ENCODE results near the gene FLNC.

Gene FLNC

GRCh38 chr7:128799451-128799850, 30.8 kb upstream of the FLNC start:
- WGBS (ENCODE audit: extremely low coverage, insufficient coverage, low lambda C conversion rate): no CpG with 5 or more reads among the region's 2 CpGs
- Histone ChIP-seq H3K27ac (ENCODE audit: low read depth, low read length) (no peak overlapping the region), H3K4me1 (ENCODE audit: control insufficient read depth, low read depth, low read length) (no peaks in the 10 kb centered on the region), H3K23ac (ENCODE audit: low read length) (no peak overlapping the region), H2BK15ac (replicated peaks; ENCODE audit: low read depth) (no peak overlapping the region), H3K79me1 (ENCODE audit: low read length) (no peaks in the 10 kb centered on the region), H3K56ac (ENCODE audit: low read length) (no peak overlapping the region), H3K27me3 (ENCODE audit: insufficient read depth, low read length, poor library complexity) (no peaks in the 10 kb centered on the region), H3K4ac (ENCODE audit: low read depth, low read length) (no peak overlapping the region), H2BK120ac (ENCODE audit: low read depth, low read length) (no peak overlapping the region), H4K5ac (ENCODE audit: low read length) (no peak overlapping the region), H2BK5ac (ENCODE audit: low read length) (no peak overlapping the region), H3K4me3 (ENCODE audit: low read length) (no peak overlapping the region), H3K4me2 (ENCODE audit: low read length) (no peak overlapping the region), H3K18ac (ENCODE audit: low read length) (no peak overlapping the region), H4K8ac (ENCODE audit: low read depth, low read length) (no peak overlapping the region), H3K79me2 (ENCODE audit: control insufficient read depth, insufficient read depth, low read length) (no peaks in the 10 kb centered on the region), H2AK5ac (ENCODE audit: low read length) (no peak overlapping the region), H3K36me3 (ENCODE audit: control insufficient read depth, insufficient read depth, low read length) (no peaks in the 10 kb centered on the region), H3K9ac (ENCODE audit: low read length) (no peak overlapping the region)
- no peak for DNase-seq

- no peak overlapping the region for H3K9ac ChIP-seq (ENCODE audit: low read length)
- H3K27me3 ChIP-seq (ENCODE audit: insufficient read depth, low read length, poor library complexity): no peaks in the 10 kb centered on the region
- no CpG with 5 or more reads among the region's 3 CpGs for WGBS (ENCODE audit: extremely low coverage, insufficient coverage, low lambda C conversion rate)
- no peaks in the 10 kb centered on the region for H3K4me1 ChIP-seq (ENCODE audit: control insufficient read depth, low read depth, low read length)
- no peak overlapping the region for H3K18ac ChIP-seq (ENCODE audit: low read length)
- DNase-seq: no peak
- no peak overlapping the region for H4K5ac ChIP-seq (ENCODE audit: low read length)
- no peak overlapping the region for H4K8ac ChIP-seq (ENCODE audit: low read depth, low read length)
- H3K79me1 ChIP-seq (ENCODE audit: low read length): no peaks in the 10 kb centered on the region
- no peak overlapping the region for H3K4me2 ChIP-seq (ENCODE audit: low read length)
- H3K56ac ChIP-seq (ENCODE audit: low read length): no peak overlapping the region
- H2BK5ac ChIP-seq (ENCODE audit: low read length): no peak overlapping the region
- no peak overlapping the region for H3K27ac ChIP-seq (ENCODE audit: low read depth, low read length)
- no peak overlapping the region for H2BK120ac ChIP-seq (ENCODE audit: low read depth, low read length)
- no peak overlapping the region for H3K23ac ChIP-seq (ENCODE audit: low read length)
- no peaks in the 10 kb centered on the region for H3K36me3 ChIP-seq (ENCODE audit: control insufficient read depth, insufficient read depth, low read length)
- H3K4me3 ChIP-seq (ENCODE audit: low read length): no peak overlapping the region
- H3K4ac ChIP-seq (ENCODE audit: low read depth, low read length): no peak overlapping the region
- H2AK5ac ChIP-seq (ENCODE audit: low read length): no peak overlapping the region
- H3K79me2 ChIP-seq (ENCODE audit: control insufficient read depth, insufficient read depth, low read length): no peaks in the 10 kb centered on the region
- H2BK15ac ChIP-seq (replicated peaks; ENCODE audit: low read depth): no peak overlapping the region
Observed at GRCh38 chr7:128800567-128800966, 29.6 kb upstream of the FLNC start.

- no peak overlapping the region for H4K5ac ChIP-seq (ENCODE audit: low read length)
- no peak overlapping the region for H2BK15ac ChIP-seq (replicated peaks; ENCODE audit: low read depth)
- no peak overlapping the region for H4K8ac ChIP-seq (ENCODE audit: low read depth, low read length)
- H3K23ac ChIP-seq (ENCODE audit: low read length): no peak overlapping the region
- no peaks in the 10 kb centered on the region for H3K79me1 ChIP-seq (ENCODE audit: low read length)
- H2BK5ac ChIP-seq (ENCODE audit: low read length): no peak overlapping the region
- no peak for DNase-seq
- no peak overlapping the region for H3K27ac ChIP-seq (ENCODE audit: low read depth, low read length)
- H2BK120ac ChIP-seq (ENCODE audit: low read depth, low read length): no peak overlapping the region
- no CpG with 5 or more reads among the region's 9 CpGs for WGBS (ENCODE audit: extremely low coverage, insufficient coverage, low lambda C conversion rate)
- peaks cover 2% of the 10 kb centered on the region for H3K36me3 ChIP-seq (ENCODE audit: control insufficient read depth, insufficient read depth, low read length)
- H3K4me1 ChIP-seq (ENCODE audit: control insufficient read depth, low read depth, low read length): no peaks in the 10 kb centered on the region
- H3K79me2 ChIP-seq (ENCODE audit: control insufficient read depth, insufficient read depth, low read length): no peaks in the 10 kb centered on the region
- no peaks in the 10 kb centered on the region for H3K27me3 ChIP-seq (ENCODE audit: insufficient read depth, low read length, poor library complexity)
- no peak overlapping the region for H3K4me2 ChIP-seq (ENCODE audit: low read length)
- H3K4me3 ChIP-seq (ENCODE audit: low read length): no peak overlapping the region
- no peak overlapping the region for H3K4ac ChIP-seq (ENCODE audit: low read depth, low read length)
- no peak overlapping the region for H3K18ac ChIP-seq (ENCODE audit: low read length)
- H3K56ac ChIP-seq (ENCODE audit: low read length): no peak overlapping the region
- H3K9ac ChIP-seq (ENCODE audit: low read length): no peak overlapping the region
- no peak overlapping the region for H2AK5ac ChIP-seq (ENCODE audit: low read length)
Observed at GRCh38 chr7:128801003-128801402, 29.2 kb upstream of the FLNC start.

GRCh38 chr7:128801667-128802418, 28.4 kb upstream of the FLNC start:
- no peak for DNase-seq
- Histone ChIP-seq H3K36me3 (ENCODE audit: control insufficient read depth, insufficient read depth, low read length) (peaks cover 4% of the 10 kb centered on the region), H3K18ac (ENCODE audit: low read length) (no peak overlapping the region)

GRCh38 chr7:128804484-128804883, 25.7 kb upstream of the FLNC start:
- H2BK15ac ChIP-seq (replicated peaks; ENCODE audit: low read depth): no peak overlapping the region
- H3K56ac ChIP-seq (ENCODE audit: low read length): no peak overlapping the region
- H3K18ac ChIP-seq (ENCODE audit: low read length): no peak overlapping the region
- WGBS (ENCODE audit: extremely low coverage, insufficient coverage, low lambda C conversion rate): no CpG with 5 or more reads among the region's 6 CpGs
- H2BK5ac ChIP-seq (ENCODE audit: low read length): no peak overlapping the region
- no peak overlapping the region for H4K5ac ChIP-seq (ENCODE audit: low read length)
- no peaks in the 10 kb centered on the region for H3K79me2 ChIP-seq (ENCODE audit: control insufficient read depth, insufficient read depth, low read length)
- H3K9ac ChIP-seq (ENCODE audit: low read length): no peak overlapping the region
- no peaks in the 10 kb centered on the region for H3K4me1 ChIP-seq (ENCODE audit: control insufficient read depth, low read depth, low read length)
- H3K79me1 ChIP-seq (ENCODE audit: low read length): no peaks in the 10 kb centered on the region
- no peak overlapping the region for H4K8ac ChIP-seq (ENCODE audit: low read depth, low read length)
- no peak overlapping the region for H3K27ac ChIP-seq (ENCODE audit: low read depth, low read length)
- H3K4me3 ChIP-seq (ENCODE audit: low read length): no peak overlapping the region
- DNase-seq: peak; percentile 59
- H3K27me3 ChIP-seq (ENCODE audit: insufficient read depth, low read length, poor library complexity): no peaks in the 10 kb centered on the region
- peaks cover 4% of the 10 kb centered on the region for H3K36me3 ChIP-seq (ENCODE audit: control insufficient read depth, insufficient read depth, low read length)
- H2BK120ac ChIP-seq (ENCODE audit: low read depth, low read length): no peak overlapping the region
- no peak overlapping the region for H3K23ac ChIP-seq (ENCODE audit: low read length)
- H2AK5ac ChIP-seq (ENCODE audit: low read length): no peak overlapping the region
- no peak overlapping the region for H3K4me2 ChIP-seq (ENCODE audit: low read length)
- H3K4ac ChIP-seq (ENCODE audit: low read depth, low read length): no peak overlapping the region

More at GRCh38 chr7:128801667-128802418, 28.4 kb upstream of the FLNC start:
- Histone ChIP-seq H3K56ac (ENCODE audit: low read length) (no peak overlapping the region), H3K27me3 (ENCODE audit: insufficient read depth, low read length, poor library complexity) (no peaks in the 10 kb centered on the region), H3K27ac (ENCODE audit: low read depth, low read length) (no peak overlapping the region), H2BK15ac (replicated peaks; ENCODE audit: low read depth) (no peak overlapping the region), H4K5ac (ENCODE audit: low read length) (no peak overlapping the region), H2BK120ac (ENCODE audit: low read depth, low read length) (no peak overlapping the region), H2AK5ac (ENCODE audit: low read length) (no peak overlapping the region), H3K79me1 (ENCODE audit: low read length) (no peaks in the 10 kb centered on the region), H3K4me2 (ENCODE audit: low read length) (no peak overlapping the region), H3K79me2 (ENCODE audit: control insufficient read depth, insufficient read depth, low read length) (no peaks in the 10 kb centered on the region), H4K8ac (ENCODE audit: low read depth, low read length) (no peak overlapping the region), H3K9ac (ENCODE audit: low read length) (no peak overlapping the region), H3K4me3 (ENCODE audit: low read length) (no peak overlapping the region), H2BK5ac (ENCODE audit: low read length) (no peak overlapping the region), H3K4me1 (ENCODE audit: control insufficient read depth, low read depth, low read length) (no peaks in the 10 kb centered on the region), H3K4ac (ENCODE audit: low read depth, low read length) (no peak overlapping the region), H3K23ac (ENCODE audit: low read length) (no peak overlapping the region)
- WGBS (ENCODE audit: extremely low coverage, insufficient coverage, low lambda C conversion rate): no CpG with 5 or more reads among the region's 2 CpGs

GRCh38 chr7:128805225-128805624, 25.0 kb upstream of the FLNC start:
- Histone ChIP-seq H3K36me3 (ENCODE audit: control insufficient read depth, insufficient read depth, low read length) (peaks cover 4% of the 10 kb centered on the region), H2AK5ac (ENCODE audit: low read length) (no peak overlapping the region), H3K18ac (ENCODE audit: low read length) (no peak overlapping the region), H3K79me1 (ENCODE audit: low read length) (no peaks in the 10 kb centered on the region), H3K4me1 (ENCODE audit: control insufficient read depth, low read depth, low read length) (no peaks in the 10 kb centered on the region), H2BK120ac (ENCODE audit: low read depth, low read length) (no peak overlapping the region), H3K27ac (ENCODE audit: low read depth, low read length) (no peak overlapping the region), H3K27me3 (ENCODE audit: insufficient read depth, low read length, poor library complexity) (no peaks in the 10 kb centered on the region), H3K23ac (ENCODE audit: low read length) (no peak overlapping the region), H3K56ac (ENCODE audit: low read length) (no peak overlapping the region), H2BK5ac (ENCODE audit: low read length) (no peak overlapping the region), H3K4ac (ENCODE audit: low read depth, low read length) (no peak overlapping the region), H2BK15ac (replicated peaks; ENCODE audit: low read depth) (no peak overlapping the region), H3K4me3 (ENCODE audit: low read length) (no peak overlapping the region), H4K5ac (ENCODE audit: low read length) (no peak overlapping the region), H4K8ac (ENCODE audit: low read depth, low read length) (no peak overlapping the region), H3K9ac (ENCODE audit: low read length) (no peak overlapping the region), H3K4me2 (ENCODE audit: low read length) (no peak overlapping the region), H3K79me2 (ENCODE audit: control insufficient read depth, insufficient read depth, low read length) (no peaks in the 10 kb centered on the region)
- DNase-seq: no peak
- no CpG with 5 or more reads among the region's 5 CpGs for WGBS (ENCODE audit: extremely low coverage, insufficient coverage, low lambda C conversion rate)

All from mesendoderm (in vitro differentiated cells).